HG03175 (cell line): ENCODE data around the gene NRXN3.

Experiments
- ATAC-seq: cut with Tn5 transposase; IDR thresholded peaks from one replicate; pipeline ENCODE4 v1.9.1; 2021; ENCODE audit warnings: mild to moderate bottlenecking, moderate library complexity; ENCODE audit not compliant: unreplicated experiment

The NRXN3 gene

DNA sequence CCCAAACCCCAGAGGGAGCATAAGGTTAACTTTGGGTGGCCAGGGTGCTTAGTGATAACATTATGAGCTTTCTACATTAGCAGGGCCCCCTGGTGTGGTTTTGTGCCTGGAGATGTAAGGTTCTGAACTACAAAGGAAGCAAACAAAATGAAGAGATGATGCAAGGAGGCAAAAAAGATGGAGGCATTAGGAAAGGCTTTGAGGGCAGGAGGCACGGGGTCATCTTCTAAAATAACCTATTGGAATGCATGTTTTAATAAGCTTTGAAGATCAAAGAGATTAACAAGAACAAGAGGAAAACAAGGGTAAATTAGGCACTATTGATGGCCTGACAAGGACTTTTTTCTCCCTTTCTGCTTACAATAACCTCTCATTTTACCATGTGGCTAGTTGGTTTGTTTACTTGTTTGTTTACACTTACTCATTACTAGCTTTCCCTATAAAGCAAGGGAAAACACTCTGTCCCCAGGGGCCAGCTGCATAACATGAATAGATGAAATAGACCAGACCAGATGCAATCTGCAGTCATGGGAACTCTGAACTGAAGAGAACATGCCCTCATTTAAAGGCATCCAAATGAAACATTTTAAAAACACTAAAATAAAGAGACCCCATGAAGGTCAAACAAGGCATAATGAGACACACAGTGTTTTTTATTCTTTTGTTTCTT, 1650.8 kb downstream of the NRXN3 start:
- ATAC-seq, result no peak

DNA sequence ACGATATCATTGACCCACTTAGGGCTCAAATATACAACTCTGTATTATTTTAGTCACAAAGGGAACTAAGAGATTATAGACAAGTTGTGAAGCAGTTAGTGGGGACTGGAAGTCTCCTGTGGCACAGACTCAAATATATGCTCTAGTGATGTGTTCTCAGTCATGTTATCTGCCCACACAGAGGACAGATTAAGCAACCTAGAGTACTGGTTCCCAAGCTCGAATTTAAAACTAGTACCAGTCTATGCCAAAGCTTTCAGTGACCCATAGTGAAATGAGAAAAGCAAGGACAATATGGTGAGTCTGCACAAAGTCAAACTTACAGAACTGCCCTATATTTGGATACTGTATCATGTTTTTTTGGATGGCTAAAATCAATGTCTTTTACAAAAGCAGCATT, 1651.9 kb downstream of the NRXN3 start:
- ATAC-seq, result no peak

DNA sequence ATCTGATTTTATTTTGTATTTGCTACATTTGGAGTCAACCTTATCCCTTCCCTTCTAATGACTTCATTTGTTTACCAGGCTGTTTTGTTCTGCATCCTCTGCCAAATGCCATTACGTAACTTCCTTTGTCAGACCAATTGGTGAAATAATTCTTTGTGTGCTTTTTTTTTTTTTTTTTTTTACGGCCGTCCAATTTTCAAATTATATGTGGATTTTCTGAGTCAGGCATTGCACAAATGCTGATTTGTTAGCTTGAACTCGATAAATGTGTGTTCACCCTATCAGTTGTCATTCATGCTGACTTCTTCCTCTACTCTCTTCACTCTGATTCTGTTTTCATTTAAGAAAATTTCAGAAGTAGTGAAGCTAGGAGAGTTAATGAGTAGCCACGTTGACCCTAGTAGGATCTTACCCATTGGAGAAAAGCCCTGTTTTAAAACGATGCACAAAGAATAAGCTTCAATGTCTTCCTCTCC, 1654.9 kb downstream of the NRXN3 start:
- no peak for ATAC-seq

DNA sequence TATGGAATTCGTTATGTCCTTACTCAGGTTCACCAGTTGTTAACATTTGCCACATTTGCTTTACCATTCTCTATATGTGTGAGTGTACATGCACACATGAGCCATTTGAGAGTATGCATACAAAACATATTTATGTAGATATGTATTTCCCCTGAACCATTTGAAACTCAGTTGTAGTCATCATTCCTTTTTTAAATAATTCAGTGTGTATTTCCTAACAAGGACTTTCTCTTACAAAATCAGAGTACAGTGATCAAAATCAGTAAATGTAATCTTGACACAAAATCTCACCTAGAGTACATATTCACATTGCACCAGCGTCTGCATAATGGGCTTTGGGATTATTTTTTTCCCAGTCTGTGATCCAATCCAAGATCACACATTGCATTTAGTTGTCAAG, 1656.2 kb downstream of the NRXN3 start:
- ATAC-seq, result no peak

DNA sequence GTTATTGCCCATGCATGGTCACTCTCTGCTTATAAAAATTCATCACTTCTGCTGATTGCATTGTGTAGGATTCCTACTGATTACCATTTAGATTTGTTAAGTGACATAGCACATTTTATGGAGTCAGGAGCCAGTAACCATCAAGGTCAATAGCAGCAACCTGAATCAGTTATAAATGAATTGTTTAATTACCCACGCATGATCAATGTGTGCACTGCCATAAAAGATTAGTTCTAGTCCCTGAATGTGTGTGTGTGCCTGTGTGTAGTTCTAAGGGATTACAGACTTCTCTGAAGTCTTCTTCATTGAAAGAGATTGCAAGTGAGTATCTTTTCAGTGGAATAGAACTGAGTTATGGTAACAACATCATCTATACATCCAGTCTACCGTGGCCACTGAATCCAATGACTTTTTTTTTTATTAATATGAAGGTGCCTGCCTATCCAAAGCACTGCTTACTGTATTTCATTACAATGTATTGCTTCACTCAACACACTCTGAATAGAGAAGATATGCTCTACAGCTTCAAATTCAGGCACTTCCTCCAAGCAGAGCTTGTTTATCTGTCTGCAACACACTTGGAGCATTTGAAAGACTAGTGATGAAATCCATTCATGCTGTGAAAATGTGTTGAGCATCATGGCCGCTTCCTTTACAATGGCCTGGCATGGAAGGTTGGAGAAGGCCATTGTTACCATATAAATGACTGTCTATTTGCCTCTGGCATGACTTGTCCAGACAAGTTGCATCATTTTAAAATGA, 1659.4 kb downstream of the NRXN3 start:
- ATAC-seq, result no peak

DNA sequence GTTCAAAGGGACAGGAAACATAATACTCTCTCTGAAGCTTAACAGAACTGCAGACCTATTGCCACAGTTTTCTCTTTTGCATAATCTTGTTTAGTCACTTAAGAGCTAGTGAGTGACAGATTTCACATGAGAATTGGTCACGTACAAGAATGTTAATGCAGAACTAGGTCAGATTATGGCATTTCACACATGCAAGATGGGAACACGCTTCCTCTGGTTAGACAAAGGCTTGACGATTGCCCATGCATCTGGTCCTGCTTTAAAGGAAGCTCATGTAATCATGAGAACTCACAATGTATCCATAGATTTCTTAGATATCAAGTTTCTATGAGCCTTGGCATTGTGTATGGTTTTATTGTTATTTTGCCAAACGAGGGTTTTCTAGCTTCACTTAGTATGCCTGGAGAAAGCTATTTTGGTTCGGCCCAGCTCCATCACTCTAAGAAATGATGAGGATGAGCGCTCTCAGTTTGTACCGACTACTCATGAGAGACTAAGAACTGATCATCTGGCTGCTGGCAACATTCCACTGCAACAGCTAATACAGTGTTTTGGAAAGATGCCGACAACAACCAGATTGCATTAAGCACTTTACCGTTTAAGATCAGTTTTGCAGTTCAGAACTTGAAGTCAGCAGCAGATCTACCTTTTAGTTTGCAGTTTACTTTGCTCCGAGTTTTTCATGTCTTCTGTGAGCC, 1661.2 kb downstream of the NRXN3 start:
- ATAC-seq, result no peak

DNA sequence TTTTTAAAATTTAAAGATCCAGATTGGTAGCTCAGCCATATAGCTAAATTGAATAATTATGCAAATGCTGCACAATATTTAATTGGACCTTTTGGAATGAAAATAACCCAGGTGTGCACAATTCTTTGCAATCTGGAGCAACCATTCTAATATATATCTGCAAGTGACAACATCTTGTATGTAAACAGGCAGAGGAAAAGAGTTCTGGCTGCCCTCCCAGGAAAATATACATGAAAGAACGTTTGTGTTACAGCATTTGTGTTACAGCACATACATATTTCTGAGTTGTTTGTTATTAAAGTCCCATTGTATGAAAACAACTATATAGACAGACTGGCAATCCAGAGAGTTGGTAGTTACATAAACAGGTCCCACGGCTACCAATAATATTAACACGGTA, 1663.6 kb downstream of the NRXN3 start:
- no peak for ATAC-seq

DNA sequence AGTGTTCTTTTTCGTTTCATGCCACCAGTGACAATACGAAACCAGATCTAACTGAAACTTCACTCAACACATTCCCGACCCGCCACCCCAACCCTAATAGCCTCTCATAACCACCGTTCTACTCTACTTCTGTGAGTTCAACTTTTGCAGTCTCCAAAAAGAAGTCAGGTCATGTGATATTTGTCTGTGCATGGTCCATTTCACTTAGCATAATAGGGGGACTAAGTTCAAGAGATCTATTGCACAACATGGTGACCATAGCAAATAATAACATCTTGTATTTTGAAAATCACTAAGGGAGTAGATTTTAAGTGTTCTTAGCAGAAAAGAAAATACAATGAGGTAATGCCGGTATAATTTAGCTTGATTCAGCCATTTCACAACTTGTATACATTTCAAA, 1664.7 kb downstream of the NRXN3 start:
- ATAC-seq, result no peak

DNA sequence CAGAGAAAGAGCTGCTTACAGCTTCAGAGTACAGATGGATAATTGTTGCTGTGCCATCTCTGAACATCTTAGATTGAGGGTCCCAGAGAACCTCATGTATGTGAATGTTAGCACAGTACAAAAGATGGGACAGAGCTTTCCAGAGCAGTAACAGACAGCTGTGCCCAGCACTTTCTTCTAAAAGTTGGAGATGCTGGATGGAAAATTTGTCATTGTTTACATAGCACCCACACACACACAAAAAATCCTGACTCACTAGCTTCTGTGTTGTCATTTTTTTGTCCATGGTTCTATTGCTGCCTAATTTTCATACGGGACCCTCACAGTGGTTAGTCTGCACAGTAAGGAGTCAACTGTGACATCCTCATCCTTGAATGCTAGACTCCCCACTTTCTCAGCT, 1666.4 kb downstream of the NRXN3 start:
- ATAC-seq, result no peak

DNA sequence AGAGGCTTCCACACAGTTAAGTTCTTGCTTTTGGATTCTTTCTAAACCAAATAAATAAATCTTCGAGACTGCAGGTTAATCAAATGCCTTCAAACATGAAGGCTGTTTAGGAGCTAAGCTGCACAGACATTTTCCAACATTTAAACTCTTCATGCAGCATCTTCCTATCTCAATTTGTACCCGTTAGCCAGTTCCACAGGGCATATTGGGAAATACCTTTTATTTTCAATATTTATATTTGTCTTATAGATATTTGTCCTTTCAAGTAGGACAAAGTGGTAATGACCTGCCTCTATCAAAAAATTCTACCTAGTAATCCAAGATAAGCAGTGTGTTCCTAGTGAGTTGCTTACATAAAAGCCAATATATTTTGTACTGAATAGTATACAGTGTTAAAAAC, 1667.5 kb downstream of the NRXN3 start:
- no peak for ATAC-seq

DNA sequence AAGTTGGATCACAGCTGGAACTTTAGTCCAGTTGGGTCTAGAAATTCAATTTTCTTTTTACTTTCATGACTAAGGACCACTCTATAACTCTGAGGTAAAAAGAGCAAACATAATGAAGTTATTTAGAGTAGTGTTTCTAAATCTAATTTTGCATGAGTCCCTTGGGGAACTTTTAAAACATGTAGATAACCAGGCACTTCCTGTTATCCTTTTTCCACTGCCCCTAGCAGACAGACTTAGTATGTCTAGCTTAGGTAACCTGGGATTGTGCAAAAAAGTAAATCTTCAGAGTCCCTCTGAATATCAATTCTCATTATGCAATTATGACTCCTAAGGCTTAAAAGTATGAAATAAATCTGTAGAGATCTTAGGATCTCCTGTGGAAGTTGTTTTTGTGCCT, 1669.9 kb downstream of the NRXN3 start:
- no peak for ATAC-seq

DNA sequence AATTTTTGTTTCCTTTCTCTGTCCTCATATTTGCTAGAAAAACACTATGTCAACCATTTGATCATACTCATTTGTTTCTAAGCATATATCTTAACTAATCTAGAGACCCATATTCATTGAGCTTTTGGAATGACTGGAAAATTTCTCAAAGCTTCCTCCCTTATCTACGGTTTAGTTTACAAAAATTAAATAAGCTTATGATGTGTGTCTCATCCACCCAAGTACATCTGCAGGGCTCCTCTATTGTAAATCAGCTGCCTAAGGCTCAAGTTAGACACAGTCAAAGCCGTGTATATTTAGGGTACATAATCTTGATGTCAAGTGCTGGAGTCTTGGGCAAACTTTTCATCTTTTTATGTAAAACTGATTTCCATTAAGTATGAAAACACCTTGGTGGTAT, 1670.7 kb downstream of the NRXN3 start:
- no peak for ATAC-seq

DNA sequence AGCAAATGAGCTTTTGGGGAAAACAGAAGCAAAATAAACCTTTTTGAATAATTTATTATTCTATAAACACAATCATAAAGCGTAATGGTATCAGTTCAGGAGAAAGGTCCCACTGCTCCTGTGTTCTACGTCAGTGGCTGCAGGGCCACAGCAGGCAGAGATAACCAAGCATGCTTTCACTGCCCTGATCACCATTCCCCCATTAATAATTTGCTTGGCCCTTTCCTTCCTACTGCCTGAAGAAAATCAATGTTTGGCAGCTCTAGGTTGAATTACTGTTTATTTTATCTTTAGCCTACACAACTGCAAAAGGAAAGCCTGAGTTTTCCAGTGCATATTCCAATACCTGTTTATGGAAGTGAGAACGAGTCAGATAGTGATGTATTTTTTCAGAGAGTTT, 1671.3 kb downstream of the NRXN3 start:
- no peak for ATAC-seq

DNA sequence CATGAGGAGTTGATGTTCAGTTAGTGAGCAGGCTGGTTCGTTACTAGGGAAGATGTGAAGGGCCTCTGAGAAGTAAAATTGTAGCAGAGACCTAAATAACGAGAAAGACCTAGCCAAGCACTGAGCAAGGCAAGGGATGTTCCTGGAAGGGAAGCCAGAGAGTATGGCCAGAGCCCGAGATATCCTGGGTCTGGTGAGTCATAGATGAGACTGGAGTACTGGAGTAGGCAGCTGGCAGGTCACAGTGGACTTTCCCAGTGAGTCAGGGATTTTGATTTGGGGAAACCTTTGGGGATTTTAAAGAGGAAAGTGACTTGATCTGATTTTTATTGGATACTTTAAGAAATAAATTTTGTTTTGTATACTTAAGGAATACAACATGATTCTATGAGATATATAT, 1672.1 kb downstream of the NRXN3 start:
- no peak for ATAC-seq

DNA sequence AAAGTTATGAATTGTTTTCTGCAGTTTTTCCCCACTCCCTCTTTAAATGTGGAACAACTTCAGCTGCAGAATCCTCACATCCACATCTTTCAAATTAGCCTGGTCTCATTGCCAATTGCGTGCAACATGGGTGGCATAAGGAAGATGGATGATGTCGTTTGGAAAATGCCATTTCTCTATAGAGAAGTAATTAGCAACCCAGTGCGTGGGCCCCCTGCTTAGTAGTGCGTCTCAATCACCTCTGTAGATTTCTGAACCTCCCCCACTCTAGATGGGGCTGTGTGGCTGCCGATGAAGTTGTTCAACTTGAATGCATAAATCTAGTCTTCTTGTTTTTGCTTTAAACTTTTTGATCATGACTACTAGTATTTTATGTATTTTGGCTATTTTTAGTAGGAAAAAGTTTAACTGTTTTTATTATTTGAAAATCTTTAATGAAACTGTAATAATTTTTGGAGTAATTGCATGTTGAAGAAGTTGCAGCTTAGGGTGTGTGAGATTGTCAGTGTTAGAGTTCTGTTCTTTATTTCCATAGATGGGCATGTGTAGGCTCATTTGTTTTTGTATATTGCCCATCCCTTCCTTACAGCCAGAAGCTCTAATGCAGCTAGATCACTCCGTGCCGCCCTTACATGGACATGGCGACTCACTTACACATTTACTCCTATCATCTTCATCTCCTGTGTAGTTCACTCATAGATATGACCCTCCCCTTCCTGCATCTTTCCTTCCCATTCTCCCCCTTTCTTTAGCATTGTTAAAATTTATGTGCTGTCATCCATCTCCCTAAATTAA, 1683.0 kb downstream of the NRXN3 start:
- ATAC-seq, result no peak

DNA sequence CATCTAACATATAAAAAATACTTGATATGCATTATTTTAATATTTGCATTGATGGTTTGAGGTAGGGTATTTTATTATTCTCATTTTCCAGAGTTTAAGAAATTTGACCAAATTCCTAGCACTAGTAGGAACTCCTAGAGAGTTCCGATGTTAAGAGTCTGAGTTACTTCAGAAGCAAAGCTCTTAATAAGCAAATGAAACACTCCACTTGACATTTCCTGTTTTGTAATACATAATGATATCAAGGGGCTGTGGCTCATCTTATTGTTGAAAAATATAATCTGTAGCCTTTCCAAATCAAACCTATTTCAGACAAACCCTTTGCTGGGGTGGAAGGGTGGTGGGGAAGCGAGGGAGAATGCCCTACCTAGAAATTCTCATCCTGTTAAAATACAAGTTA, 1685.6 kb downstream of the NRXN3 start:
- ATAC-seq, result no peak

DNA sequence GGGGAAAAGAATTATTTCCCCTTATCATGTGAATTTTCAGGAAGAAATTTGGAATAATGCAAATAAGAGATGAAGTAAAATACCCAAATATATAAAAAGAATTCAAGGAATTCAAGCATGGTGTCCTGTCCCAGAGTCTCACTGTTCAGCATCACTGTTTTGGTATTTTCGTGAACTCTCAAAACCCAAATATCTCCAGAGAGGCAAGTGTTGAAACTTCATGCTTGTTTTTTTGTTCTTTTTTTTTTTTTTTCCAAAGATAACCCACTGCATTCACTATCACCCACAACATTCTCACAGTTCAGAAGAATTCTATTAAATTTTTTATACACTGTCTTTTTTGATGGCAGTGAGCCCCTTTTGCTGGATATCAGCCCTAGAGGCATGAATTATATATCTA, 1686.2 kb downstream of the NRXN3 start:
- ATAC-seq, result no peak

DNA sequence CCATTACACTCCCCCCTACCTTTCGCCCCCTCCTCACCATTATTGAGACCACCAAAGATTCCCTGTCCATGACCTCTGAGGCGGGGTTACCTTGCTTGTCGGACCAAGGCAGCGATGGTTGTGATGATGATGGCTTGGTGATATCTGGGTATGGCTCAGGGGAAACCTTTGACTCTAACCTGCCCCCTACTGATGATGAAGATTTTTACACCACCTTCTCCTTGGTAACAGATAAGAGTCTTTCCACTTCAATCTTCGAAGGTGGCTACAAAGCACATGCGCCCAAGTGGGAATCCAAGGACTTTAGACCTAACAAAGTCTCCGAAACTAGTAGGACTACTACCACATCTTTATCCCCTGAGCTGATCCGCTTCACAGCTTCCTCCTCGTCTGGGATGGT, 1690.9 kb downstream of the NRXN3 start:
- ATAC-seq, result no peak

DNA sequence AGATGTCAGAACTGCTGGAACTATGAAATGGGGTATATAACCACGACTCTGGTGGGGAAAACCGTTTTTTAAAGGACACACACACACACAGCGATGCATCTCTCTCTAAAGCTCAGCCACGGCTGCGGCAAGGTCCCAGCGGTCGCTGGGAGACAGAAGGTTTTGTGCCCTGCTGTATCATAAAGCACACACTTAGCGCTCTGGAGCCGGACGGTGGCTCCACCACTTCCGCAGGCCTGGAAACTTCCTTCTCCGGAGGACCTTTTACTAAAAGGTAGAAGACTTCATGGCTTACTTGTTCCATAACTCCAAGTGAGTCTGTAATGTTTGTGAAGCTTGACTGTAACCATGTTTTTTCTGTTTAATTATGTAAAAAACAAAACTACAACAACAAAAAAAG, 1691.9 kb downstream of the NRXN3 start:
- ATAC-seq, result no peak

DNA sequence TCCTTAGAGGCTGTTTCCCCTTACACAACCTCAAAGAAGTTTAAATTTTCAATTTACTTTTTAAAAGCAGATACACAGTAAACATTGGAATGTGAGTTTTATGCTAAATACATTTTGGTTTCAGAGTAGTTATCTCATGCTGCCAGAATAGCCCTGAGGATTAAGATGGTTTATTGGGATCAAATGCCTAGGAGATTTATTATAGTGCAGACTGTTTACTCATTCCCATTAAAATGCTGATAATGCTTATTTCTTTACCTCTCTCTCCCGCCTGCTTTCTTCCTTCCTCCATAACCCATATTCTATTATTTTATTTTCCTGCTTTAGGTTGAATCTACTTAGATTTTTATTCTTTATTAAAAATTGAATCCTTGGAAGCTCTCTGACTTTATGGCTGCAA, 1701.0 kb downstream of the NRXN3 start:
- ATAC-seq, result no peak

DNA sequence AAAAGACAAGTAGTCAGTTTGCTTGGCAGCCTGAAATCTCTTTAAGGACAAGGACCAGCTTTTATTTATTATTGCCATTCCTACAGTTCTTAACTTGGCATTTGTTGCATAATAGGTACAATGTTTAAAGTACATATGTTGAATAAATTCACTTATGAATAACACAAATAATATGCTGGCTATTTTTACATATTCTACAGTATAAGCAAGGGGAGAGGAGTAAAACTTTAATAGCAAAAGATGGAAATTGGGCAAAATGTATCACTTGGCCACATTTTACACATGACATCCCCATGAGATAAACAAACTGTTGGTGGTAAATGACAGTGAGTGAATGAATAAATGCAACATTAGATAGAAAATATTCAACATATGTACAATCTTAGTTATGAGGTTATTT, 1708.1 kb downstream of the NRXN3 start:
- ATAC-seq, result no peak
